Sigmoid colon (tissue), 4 donors: ENCODE data around the gene MMP24.

Source experiments
- POLR2AphosphoS5 ChIP-seq, 4 donors: sonication (generic); formaldehyde crosslinking; IDR thresholded peaks; one replicate each; pipeline ENCODE4 v1.6.1; 2017; ENCODE audit warnings: antibody characterized with exemption in 4 of 4
- TF ChIP-seq, protein P1 (sequence below), 4 experiments: fragments of 450-650 bp in 3 of 4; fragments of 200-600 bp in 1 of 4; IDR thresholded peaks; one replicate each; pipeline ENCODE4 v1.5.1; 2016 to 2019; ENCODE audit warnings: antibody characterized with exemption in 4 of 4, mild to moderate bottlenecking in 3 of 4, moderate library complexity in 2 of 4

DNA sequence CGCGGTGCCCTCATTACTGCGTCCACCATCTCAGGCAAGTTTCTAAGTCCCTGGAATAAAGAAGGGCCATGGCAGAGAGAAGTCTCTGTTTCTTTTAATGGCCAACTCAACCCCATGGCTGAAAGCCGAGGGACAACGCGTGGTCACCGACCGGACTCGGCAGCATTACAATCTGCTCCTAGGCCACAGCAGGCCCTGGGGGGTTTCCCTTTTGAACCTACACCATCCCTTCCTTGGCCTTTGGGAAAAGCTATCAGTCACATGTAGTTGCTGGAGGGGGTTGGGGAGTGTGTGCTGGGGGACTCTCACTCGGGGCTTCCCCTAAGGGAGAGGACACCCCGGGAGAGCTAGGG lies 76.9 kb downstream of the MMP24 start:
- TF ChIP-seq, protein P1, sequence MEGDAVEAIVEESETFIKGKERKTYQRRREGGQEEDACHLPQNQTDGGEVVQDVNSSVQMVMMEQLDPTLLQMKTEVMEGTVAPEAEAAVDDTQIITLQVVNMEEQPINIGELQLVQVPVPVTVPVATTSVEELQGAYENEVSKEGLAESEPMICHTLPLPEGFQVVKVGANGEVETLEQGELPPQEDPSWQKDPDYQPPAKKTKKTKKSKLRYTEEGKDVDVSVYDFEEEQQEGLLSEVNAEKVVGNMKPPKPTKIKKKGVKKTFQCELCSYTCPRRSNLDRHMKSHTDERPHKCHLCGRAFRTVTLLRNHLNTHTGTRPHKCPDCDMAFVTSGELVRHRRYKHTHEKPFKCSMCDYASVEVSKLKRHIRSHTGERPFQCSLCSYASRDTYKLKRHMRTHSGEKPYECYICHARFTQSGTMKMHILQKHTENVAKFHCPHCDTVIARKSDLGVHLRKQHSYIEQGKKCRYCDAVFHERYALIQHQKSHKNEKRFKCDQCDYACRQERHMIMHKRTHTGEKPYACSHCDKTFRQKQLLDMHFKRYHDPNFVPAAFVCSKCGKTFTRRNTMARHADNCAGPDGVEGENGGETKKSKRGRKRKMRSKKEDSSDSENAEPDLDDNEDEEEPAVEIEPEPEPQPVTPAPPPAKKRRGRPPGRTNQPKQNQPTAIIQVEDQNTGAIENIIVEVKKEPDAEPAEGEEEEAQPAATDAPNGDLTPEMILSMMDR (IDR thresholded peaks at IDR 0.05): no peak
- no peak for TF ChIP-seq POLR2AphosphoS5 (IDR thresholded peaks at IDR 0.05)
